ENCODE data around the gene RAP1GAP2.

GRCh38 chr17:2825253-2825970 lies 29.2 kb downstream of the RAP1GAP2 start:
- TF ChIP-seq YY1 (IDR thresholded peaks at IDR 0.05; ENCODE audit: low read depth, low read length) (no peak), CTCF (IDR thresholded peaks at IDR 0.05; ENCODE audit: control extremely low read depth in 1 of 3, insufficient read depth in 1 of 3, low read depth in 1 of 3, low read length in 3 of 3) (no peak), MAX (IDR thresholded peaks at IDR 0.05) (no peak), EP300 (IDR thresholded peaks at IDR 0.05; ENCODE audit: borderline replicate concordance in 1 of 2, low read depth in 2 of 2, low read length in 2 of 2) (no peak), USF2 (IDR thresholded peaks at IDR 0.05; ENCODE audit: low read length) (no peak), EGR1 (IDR thresholded peaks at IDR 0.05; ENCODE audit: borderline replicate concordance, low read depth, low read length) (no peak), EZH2 (IDR thresholded peaks at IDR 0.05; ENCODE audit: low read depth, low read length, severe bottlenecking) (no peak), SRF (IDR thresholded peaks at IDR 0.05; ENCODE audit: low read depth, low read length) (no peak), NANOG (IDR thresholded peaks at IDR 0.05; ENCODE audit: insufficient read depth, low read depth, low read length, poor library complexity, severe bottlenecking) (no peak), CBX8 (IDR thresholded peaks at IDR 0.05; ENCODE audit: borderline replicate concordance, low read depth, low read length) (no peak), TCF12 (IDR thresholded peaks at IDR 0.05; ENCODE audit: low read depth, low read length) (no peak), KDM5A (IDR thresholded peaks at IDR 0.05; ENCODE audit: low read length) (no peak), CEBPB (IDR thresholded peaks at IDR 0.05; ENCODE audit: low read depth, low read length) (no peak), POLR2A (IDR thresholded peaks at IDR 0.05; ENCODE audit: control extremely low read depth in 1 of 2, low read depth in 2 of 2, low read length in 2 of 2) (no peak)
